ENCODE data around the gene CUTC.

DNA sequence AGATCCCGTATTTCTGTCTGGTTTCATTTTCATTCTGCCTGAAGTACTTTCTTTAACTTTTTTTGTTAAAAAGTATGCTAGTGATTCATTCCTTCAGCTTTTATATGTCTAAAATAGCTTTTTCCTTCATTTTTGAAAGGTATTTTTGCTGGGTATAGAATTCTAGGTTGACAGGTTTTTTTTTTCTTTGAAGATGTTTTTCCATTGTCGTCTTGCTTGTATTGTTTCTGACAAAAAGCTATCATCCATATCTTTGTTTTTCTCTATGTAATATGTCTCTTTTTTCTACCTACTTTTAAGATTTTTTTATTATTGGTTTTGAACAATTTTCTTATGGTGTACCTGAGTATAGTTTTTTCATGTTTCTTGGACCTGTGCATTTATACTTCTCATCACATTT lies 8.2 kb downstream of the CUTC start:
- no peak for TF ChIP-seq CTCF (IDR thresholded peaks at IDR 0.05; ENCODE audit: poor library complexity)
- TF ChIP-seq EZH2 (IDR thresholded peaks at IDR 0.05; ENCODE audit: borderline replicate concordance), result no peak
- TF ChIP-seq EZH2phosphoT487 (IDR thresholded peaks at IDR 0.05; ENCODE audit: low read depth, severe bottlenecking, unreplicated experiment), result no peak
